ENCODE measurements around the gene TMED3. TPM values are rescaled to one million over a fixed set of nuclear protein-coding genes. Genes with fewer than 3 reads are reported as not detected.

Gene TMED3
- total RNA-seq, 1 experiment from 2014 or later = 53.6 TPM

- TF ChIP-seq ZBTB33 (IDR thresholded peaks at IDR 0.05; ENCODE audit: extremely low read depth, insufficient replicate concordance, low read length) (no peak), ZFX (IDR thresholded peaks at IDR 0.05) (no peak), SRF (IDR thresholded peaks at IDR 0.05; ENCODE audit: low read depth) (no peak), EZH2phosphoT487 (IDR thresholded peaks at IDR 0.05; ENCODE audit: borderline replicate concordance) (no peak), YY1 (IDR thresholded peaks at IDR 0.05; ENCODE audit: extremely low read depth, insufficient replicate concordance, low read depth, low read length) (no peak)
Measured at GRCh38 chr15:79321876-79322275, 11.0 kb downstream of the TMED3 start (continued).

GRCh38 chr15:79322306-79322705 is 11.4 kb downstream of the TMED3 start:
- H3K4me3 ChIP-seq (replicated peaks in 1 of 2; ENCODE audit: low read depth in 1 of 2, low read length in 2 of 2) = no peak overlapping the region
- no TSS peak for BruUV-seq (replicated peaks)
- H3K27me3 ChIP-seq (ENCODE audit: insufficient read depth, low read length) = no peaks in the 10 kb centered on the region
- H3K9me2 ChIP-seq (ENCODE audit: insufficient read depth) = no peaks in the 10 kb centered on the region
- H2AFZ ChIP-seq (ENCODE audit: low read depth, low read length, poor library complexity, severe bottlenecking) = no peak overlapping the region
- H4K20me1 ChIP-seq (ENCODE audit: insufficient read depth) = no peaks in the 10 kb centered on the region
- H3K79me2 ChIP-seq (ENCODE audit: insufficient read depth, low read length) = peaks cover 61% of the 10 kb centered on the region
- ATAC-seq (no peak), DNase-seq (ENCODE audit: low read depth, low spot score) (no peak)
- no peak overlapping the region for H3K4me2 ChIP-seq (ENCODE audit: low read length)
- ChIA-PET POLR2A (no interaction called here), CTCF (no interaction called here), RAD21 (ENCODE audit: low non-redundant PET in 1 of 2, low total read pairs in 2 of 2, uncharacterized antibody in 2 of 2, unreplicated experiment in 2 of 2) (no interaction called here)
- H3K27ac ChIP-seq (ENCODE audit: low read depth, low read length) = no peak overlapping the region
- intact Hi-C loops (cut with micrococcal nuclease) = no loop called here
- peaks cover 7 to 35% of the 10 kb centered on the region in 2 experiments for H3K36me3 ChIP-seq (ENCODE audit: control insufficient read depth in 1 of 2, insufficient read depth in 2 of 2, low read length in 2 of 2)
- no peak overlapping the region for H3K9ac ChIP-seq (ENCODE audit: low read length)
- TF ChIP-seq, protein P1, sequence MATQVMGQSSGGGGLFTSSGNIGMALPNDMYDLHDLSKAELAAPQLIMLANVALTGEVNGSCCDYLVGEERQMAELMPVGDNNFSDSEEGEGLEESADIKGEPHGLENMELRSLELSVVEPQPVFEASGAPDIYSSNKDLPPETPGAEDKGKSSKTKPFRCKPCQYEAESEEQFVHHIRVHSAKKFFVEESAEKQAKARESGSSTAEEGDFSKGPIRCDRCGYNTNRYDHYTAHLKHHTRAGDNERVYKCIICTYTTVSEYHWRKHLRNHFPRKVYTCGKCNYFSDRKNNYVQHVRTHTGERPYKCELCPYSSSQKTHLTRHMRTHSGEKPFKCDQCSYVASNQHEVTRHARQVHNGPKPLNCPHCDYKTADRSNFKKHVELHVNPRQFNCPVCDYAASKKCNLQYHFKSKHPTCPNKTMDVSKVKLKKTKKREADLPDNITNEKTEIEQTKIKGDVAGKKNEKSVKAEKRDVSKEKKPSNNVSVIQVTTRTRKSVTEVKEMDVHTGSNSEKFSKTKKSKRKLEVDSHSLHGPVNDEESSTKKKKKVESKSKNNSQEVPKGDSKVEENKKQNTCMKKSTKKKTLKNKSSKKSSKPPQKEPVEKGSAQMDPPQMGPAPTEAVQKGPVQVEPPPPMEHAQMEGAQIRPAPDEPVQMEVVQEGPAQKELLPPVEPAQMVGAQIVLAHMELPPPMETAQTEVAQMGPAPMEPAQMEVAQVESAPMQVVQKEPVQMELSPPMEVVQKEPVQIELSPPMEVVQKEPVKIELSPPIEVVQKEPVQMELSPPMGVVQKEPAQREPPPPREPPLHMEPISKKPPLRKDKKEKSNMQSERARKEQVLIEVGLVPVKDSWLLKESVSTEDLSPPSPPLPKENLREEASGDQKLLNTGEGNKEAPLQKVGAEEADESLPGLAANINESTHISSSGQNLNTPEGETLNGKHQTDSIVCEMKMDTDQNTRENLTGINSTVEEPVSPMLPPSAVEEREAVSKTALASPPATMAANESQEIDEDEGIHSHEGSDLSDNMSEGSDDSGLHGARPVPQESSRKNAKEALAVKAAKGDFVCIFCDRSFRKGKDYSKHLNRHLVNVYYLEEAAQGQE (IDR thresholded peaks at IDR 0.05; ENCODE audit: low read depth) = no peak
- TF ChIP-seq SRF (IDR thresholded peaks at IDR 0.05; ENCODE audit: low read depth) = no peak
- TF ChIP-seq ZFX (IDR thresholded peaks at IDR 0.05) = no peak
- TF ChIP-seq EZH2phosphoT487 (IDR thresholded peaks at IDR 0.05; ENCODE audit: borderline replicate concordance) = no peak
- TF ChIP-seq JUND (IDR thresholded peaks at IDR 0.05) = no peak
- no peak for TF ChIP-seq TCF7L2 (IDR thresholded peaks at IDR 0.05; ENCODE audit: borderline replicate concordance, extremely low read depth, insufficient read depth, insufficient read length)
- no peak for TF ChIP-seq SIN3A (IDR thresholded peaks at IDR 0.05; ENCODE audit: low read depth)
- no peaks in the 10 kb centered on the region for H3K4me1 ChIP-seq (ENCODE audit: control insufficient read depth in 1 of 2, insufficient read depth in 2 of 2, low read length in 2 of 2)
- no peaks in the 10 kb centered on the region for H3K9me3 ChIP-seq (ENCODE audit: control insufficient read depth in 1 of 2, insufficient read depth in 1 of 2, low read depth in 1 of 2, low read length in 2 of 2)
